Testis (tissue), 2 donors: Measurements from ENCODE around the gene MIER2.

Experiments used
- CTCF ChIP-seq, 3 experiments: fragments of 450-650 bp in 2 of 3; fragments of 200-600 bp in 1 of 3; sonication (generic) in 1 of 3; IDR thresholded peaks; one replicate each; pipeline ENCODE4 v1.5.1; 2016 to 2019; ENCODE audit warnings: antibody characterized with exemption in 3 of 3, mild to moderate bottlenecking in 2 of 3, moderate library complexity in 1 of 3
- POLR2A ChIP-seq: fragments of 450-650 bp; IDR thresholded peaks from one replicate; pipeline ENCODE4 v1.6.1; 2017; ENCODE audit warnings: antibody characterized with exemption, mild to moderate bottlenecking, moderate library complexity

GRCh38 chr19:334296-335071 is 10.1 kb downstream of the MIER2 start:
- no peak for TF ChIP-seq CTCF (IDR thresholded peaks at IDR 0.05)
- no peak for TF ChIP-seq POLR2A
